HFFc6 (cell line): ENCODE data around the gene RPGRIP1. TPM values are rescaled to one million over a fixed set of nuclear protein-coding genes. Genes with fewer than 3 reads are reported as not detected.

ENCODE experiments used
- DNase-seq: peaks from one replicate; pipeline ENCODE4 v3.0.0-alpha.2; 2018
- H3K27ac Mint-ChIP-seq: 2 replicates; pipeline ENCODE4 v1.8.0; 2020; ENCODE audit warnings: mild to moderate bottlenecking, mixed read lengths
- H3K27me3 Mint-ChIP-seq: 2 replicates; pipeline ENCODE4 v1.8.0; 2021; ENCODE audit warnings: mild to moderate bottlenecking, moderate library complexity, mixed read lengths; ENCODE audit not compliant: insufficient read depth
- H3K36me3 Mint-ChIP-seq: 2 replicates; pipeline ENCODE4 v1.8.0; 2021; ENCODE audit warnings: low read depth, mixed read lengths
- H3K4me1 Mint-ChIP-seq: 2 replicates; pipeline ENCODE4 v1.8.0; 2020; ENCODE audit warnings: low read depth, mixed read lengths
- H3K4me3 Mint-ChIP-seq: 2 replicates; pipeline ENCODE4 v1.8.0; 2020; ENCODE audit warnings: mild to moderate bottlenecking, moderate library complexity, mixed read lengths
- H3K9me3 Mint-ChIP-seq: 2 replicates; pipeline ENCODE4 v1.8.0; 2020; ENCODE audit warnings: mild to moderate bottlenecking, mixed read lengths
- CTCF ChIP-seq: fragments of 200-600 bp; sonication (generic); IDR thresholded peaks from 2 replicates; pipeline ENCODE4 v1.5.0; 2021; ENCODE audit warnings: antibody characterized with exemption, mild to moderate bottlenecking
- total RNA-seq, 6 experiments: library from RNA; stranded (reverse); fragmentation: NEBNext Ultra II Directional; extraction: Animal tissue kit (Norgen Biotek cat#: 25700); gene quantifications; 2 replicates in 1 of 6; 3 replicates in 5 of 6; pipeline ENCODE4 v1.2.3, GENCODE V29; 2021

Gene RPGRIP1
- total RNA-seq, 6 experiments from 2014 or later, result not detected

- no peak overlapping the region for H3K27ac Mint-ChIP-seq
- no peak for DNase-seq
- no peaks in the 10 kb centered on the region; the same call in 1 of the 2 replicates for H3K4me1 Mint-ChIP-seq
- TF ChIP-seq CTCF, result no peak
- H3K27me3 Mint-ChIP-seq, result peaks cover 54% of the 10 kb centered on the region
- no peaks in the 10 kb centered on the region for H3K9me3 Mint-ChIP-seq
- H3K4me3 Mint-ChIP-seq, result no peak overlapping the region
- no peaks in the 10 kb centered on the region for H3K36me3 Mint-ChIP-seq
Measured at GRCh38 chr14:21322716-21323115, 42.8 kb downstream of the RPGRIP1 start.

GRCh38 chr14:21326972-21327371 lies 47.1 kb downstream of the RPGRIP1 start:
- no peaks in the 10 kb centered on the region for H3K9me3 Mint-ChIP-seq
- no peaks in the 10 kb centered on the region for H3K36me3 Mint-ChIP-seq
- H3K27ac Mint-ChIP-seq, result no peak overlapping the region
- peaks cover 36% of the 10 kb centered on the region for H3K27me3 Mint-ChIP-seq
- DNase-seq, result no peak
- no peaks in the 10 kb centered on the region for H3K4me1 Mint-ChIP-seq
- H3K4me3 Mint-ChIP-seq, result no peak overlapping the region
- no peak for TF ChIP-seq CTCF

Other genes starting within 250 kb of the RPGRIP1 start
- gene TPPP2, start 249.9 kb upstream of the RPGRIP1 start, total RNA-seq, result not detected
- not detected for gene RNASE13, start 245.3 kb upstream of the RPGRIP1 start, total RNA-seq
- not detected for gene RNASE7, start 237.7 kb upstream of the RPGRIP1 start, total RNA-seq
- gene RNASE8, start 222.3 kb upstream of the RPGRIP1 start, total RNA-seq, result not detected
- 10 to 100 TPM; 30.4 to 43.0 (median 40.8) TPM for gene ARHGEF40, start 209.8 kb upstream of the RPGRIP1 start, total RNA-seq
- 10 to 100 TPM in 2 of 6 experiments, 1 to 10 TPM in 4; 5.3 to 11.2 (median 6.6) TPM for gene ZNF219, start 181.4 kb upstream of the RPGRIP1 start, total RNA-seq
- gene TMEM253, start 179.0 kb upstream of the RPGRIP1 start, total RNA-seq, result under 1 TPM in 2 of 6 experiments, not detected in 4; 0.18 to 0.35 TPM
- not detected for gene OR5AU1, start 124.0 kb upstream of the RPGRIP1 start, total RNA-seq
- gene HNRNPC, start 10.6 kb upstream of the RPGRIP1 start, total RNA-seq, result 100 to 1,000 TPM; 528 to 684 (median 604) TPM
- gene SUPT16H, start 103.9 kb downstream of the RPGRIP1 start, total RNA-seq, result 10 to 100 TPM; 67.9 to 91.9 (median 86.2) TPM
- 10 to 100 TPM; 63.5 to 78.6 (median 70.9) TPM for gene CHD8, start 176.0 kb downstream of the RPGRIP1 start, total RNA-seq
- gene RAB2B, start 196.9 kb downstream of the RPGRIP1 start, total RNA-seq, result 10 to 100 TPM; 20.2 to 22.9 (median 21.3) TPM
- gene TOX4, start 197.1 kb downstream of the RPGRIP1 start, total RNA-seq, result 10 to 100 TPM; 79.8 to 96.3 (median 88.5) TPM
- 10 to 100 TPM; 28.8 to 37.5 (median 30.3) TPM for gene METTL3, start 231.3 kb downstream of the RPGRIP1 start, total RNA-seq
- gene SALL2, start 246.3 kb downstream of the RPGRIP1 start, total RNA-seq, result 1 to 10 TPM in 3 of 6 experiments, under 1 TPM in 3; 0.51 to 2.0 (median 0.99) TPM